AG04449 (cell line): ENCODE measurements around the gene SEL1L2.

Experiments used
- CTCF ChIA-PET: fragments of 350-600 bp; formaldehyde crosslinking; extraction: SDS; loops from one replicate; lab custom pipeline; 2021; ENCODE audit warnings: antibody characterized with exemption; lab: Yijun Ruan, JAX
- POLR2A ChIA-PET: fragments of 400-600, 350-600 bp; formaldehyde crosslinking; extraction: SDS; loops from one replicate; lab custom pipeline; 2020; ENCODE audit warnings: antibody characterized with exemption, inconsistent platforms; lab: Yijun Ruan, JAX
- DNase-seq: peaks from one replicate; pipeline ENCODE4 v3.0.0-alpha.2; 2010; ENCODE audit warnings: low read depth, low spot score
- H3K4me3 ChIP-seq: 2 replicates; pipeline ENCODE4 v1.5.1; 2011; ENCODE audit warnings: low read depth, mild to moderate bottlenecking, control low read depth, low read length
- CTCF ChIP-seq: IDR thresholded peaks from one replicate; pipeline ENCODE4 v1.5.1; 2011; ENCODE audit warnings: mild to moderate bottlenecking, moderate library complexity, low read length, control low read depth, inconsistent platforms; ENCODE audit not compliant: insufficient read depth; ENCODE audit errors: missing control alignments

SEL1L2 gene

GRCh38 chr20:13990465-13990864, at the start of gene SEL1L2:
Gene SEL1L2, minus strand, starts transcription at chr20:13990614. Its CDS starts 80 bp downstream, at chr20:13990534.
- POLR2A ChIA-PET: no interaction called here
- CTCF ChIA-PET: no interaction called here
- no peak for TF ChIP-seq CTCF
- no peak for DNase-seq
- H3K4me3 ChIP-seq: no peak within 1 kb of the TSS

- POLR2A ChIA-PET: no interaction called here
- no peak for TF ChIP-seq CTCF
- no peak for DNase-seq
- CTCF ChIA-PET: interaction anchor here (1.9 kb wide), 1 partner anchor 18 kb away, joined by 6 read pairs; no protein-coding TSS in a partner anchor
- no peak overlapping the region for H3K4me3 ChIP-seq
These were observed 46.2 kb upstream of the SEL1L2 start for GRCh38 chr20:14036567-14036966.

- ChIA-PET POLR2A (no interaction called here), CTCF (no interaction called here)
- DNase-seq: no peak
- no peak overlapping the region for H3K4me3 ChIP-seq
- no peak for TF ChIP-seq CTCF
These were observed 42.9 kb upstream of the SEL1L2 start for GRCh38 chr20:14033310-14033709.

GRCh38 chr20:14030991-14031390, 40.6 kb upstream of the SEL1L2 start:
- CTCF ChIA-PET: interaction anchor here (1.2 kb wide), 1 partner anchor 211 kb away, joined by 3 read pairs; no protein-coding TSS in a partner anchor
- no peak overlapping the region for H3K4me3 ChIP-seq
- POLR2A ChIA-PET: no interaction called here
- DNase-seq: no peak
- no peak for TF ChIP-seq CTCF

- POLR2A ChIA-PET: no interaction called here
These were observed 22.3 kb upstream of the SEL1L2 start for GRCh38 chr20:14012671-14013070.

GRCh38 chr20:14009208-14009607, 18.8 kb upstream of the SEL1L2 start:
- TF ChIP-seq CTCF: no peak
- POLR2A ChIA-PET: no interaction called here
- no peak for DNase-seq
- CTCF ChIA-PET: no interaction called here
- no peak overlapping the region for H3K4me3 ChIP-seq

More at GRCh38 chr20:14012671-14013070, 22.3 kb upstream of the SEL1L2 start:
- DNase-seq: no peak
- no peak overlapping the region for H3K4me3 ChIP-seq
- no peak for TF ChIP-seq CTCF
- CTCF ChIA-PET: no interaction called here
